Neural cell (in vitro differentiated cells): ENCODE data around the gene RASAL1. TPM values are rescaled to one million over a fixed set of nuclear protein-coding genes. Genes with fewer than 3 reads are reported as not detected.

ENCODE experiments used
- H2AFZ ChIP-seq: fragments of 200-600, 300-800 bp; sonication (generic), shearing (Covaris generic); 2 replicates; pipeline ENCODE4 v1.6.0; 2014; ENCODE audit warnings: low read depth, mild to moderate bottlenecking, antibody characterized with exemption, low read length, moderate library complexity
- H3F3A ChIP-seq: fragments of 200-600 bp; shearing (Covaris generic); 2 replicates; pipeline ENCODE4 v1.6.1; 2016; ENCODE audit warnings: mild to moderate bottlenecking, moderate library complexity, mixed read lengths, antibody characterized with exemption, low read length; ENCODE audit not compliant: insufficient read depth, poor library complexity, severe bottlenecking
- H3K27ac ChIP-seq: fragments of 200-600, 300-800 bp; sonication (generic), shearing (Covaris generic); 2 replicates; pipeline ENCODE4 v1.5.1; 2014; ENCODE audit warnings: mild to moderate bottlenecking, low read length, moderate library complexity
- H3K27me3 ChIP-seq: fragments of 300-800, 200-600 bp; sonication (generic), shearing (Covaris generic); 2 replicates; pipeline ENCODE4 v1.6.0; 2014; ENCODE audit warnings: mild to moderate bottlenecking, low read depth, low read length, moderate library complexity; ENCODE audit not compliant: insufficient read depth
- H3K36me3 ChIP-seq: fragments of 300-800, 200-600 bp; sonication (generic), shearing (Covaris generic); 2 replicates; pipeline ENCODE4 v1.5.1; 2014; ENCODE audit warnings: mild to moderate bottlenecking, antibody characterized with exemption, low read length, moderate library complexity; ENCODE audit not compliant: insufficient read depth
- H3K4me2 ChIP-seq: fragments of 300-800, 200-600 bp; sonication (generic), shearing (Covaris generic); 2 replicates; pipeline ENCODE4 v1.6.0; 2014; ENCODE audit warnings: mild to moderate bottlenecking, low read length
- H3K4me3 ChIP-seq: fragments of 300-800, 200-600 bp; sonication (generic), shearing (Covaris generic); 2 replicates; pipeline ENCODE4 v1.5.1; 2014; ENCODE audit warnings: mild to moderate bottlenecking, low read length, moderate library complexity
- H3K79me2 ChIP-seq: fragments of 200-600 bp; shearing (Covaris generic); replicated peaks from 2 replicates; pipeline ENCODE4 v1.6.0; 2014; ENCODE audit warnings: mild to moderate bottlenecking, low read length, moderate library complexity; ENCODE audit not compliant: insufficient read depth
- H3K9ac ChIP-seq: fragments of 300-800, 200-600 bp; sonication (generic), shearing (Covaris generic); 2 replicates; pipeline ENCODE4 v1.6.1; 2016; ENCODE audit warnings: mild to moderate bottlenecking, low read length, mixed read lengths
- H3K9me2 ChIP-seq: fragments of 200-600 bp; shearing (Covaris generic); 2 replicates; pipeline ENCODE4 v1.6.1; 2016; ENCODE audit warnings: mild to moderate bottlenecking, low read length, mixed read lengths; ENCODE audit not compliant: insufficient read depth
- H3K9me3 ChIP-seq: fragments of 200-600, 300-800 bp; sonication (generic), shearing (Covaris generic); 2 replicates; pipeline ENCODE4 v1.6.1; 2016; ENCODE audit warnings: mild to moderate bottlenecking, mixed run types, low read length, moderate library complexity, mixed read lengths
- H4K20me1 ChIP-seq: fragments of 200-600 bp; shearing (Covaris generic); 2 replicates; pipeline ENCODE4 v1.6.1; 2016; ENCODE audit warnings: mild to moderate bottlenecking, mixed run types; ENCODE audit not compliant: insufficient read depth
- CTCF ChIP-seq: fragments of 450-650 bp; IDR thresholded peaks from 2 replicates; pipeline ENCODE4 v1.5.1; 2014; ENCODE audit warnings: antibody characterized with exemption, mild to moderate bottlenecking, moderate library complexity; ENCODE audit not compliant: poor library complexity, severe bottlenecking
- EP300 ChIP-seq: fragments of 450-650 bp; conservative IDR thresholded peaks from 2 replicates; pipeline ENCODE4 v1.6.1; 2014; ENCODE audit warnings: antibody characterized with exemption, mild to moderate bottlenecking, moderate library complexity; ENCODE audit not compliant: poor library complexity, severe bottlenecking
- EZH2 ChIP-seq: fragments of 200-600, 300-800 bp; shearing (Covaris generic), sonication (generic); IDR thresholded peaks from 2 replicates; pipeline ENCODE4 v1.6.1; 2014; ENCODE audit warnings: antibody characterized with exemption, low read length, borderline replicate concordance, mild to moderate bottlenecking; ENCODE audit not compliant: insufficient read depth, poor library complexity, severe bottlenecking
- MXI1 ChIP-seq: fragments of 450-650 bp; conservative IDR thresholded peaks from 2 replicates; pipeline ENCODE4 v1.6.1; 2014; ENCODE audit warnings: antibody characterized with exemption, mild to moderate bottlenecking; ENCODE audit not compliant: poor library complexity, severe bottlenecking
- POLR2AphosphoS5 ChIP-seq: IDR thresholded peaks from 2 replicates; pipeline ENCODE4 v1.6.1; 2012
- RAD21 ChIP-seq: fragments of 450-650 bp; conservative IDR thresholded peaks from 2 replicates; pipeline ENCODE4 v1.6.1; 2014; ENCODE audit warnings: antibody characterized with exemption, mild to moderate bottlenecking, moderate library complexity
- REST ChIP-seq: IDR thresholded peaks from 2 replicates; pipeline ENCODE4 v1.6.1; 2012; ENCODE audit warnings: borderline replicate concordance
- SMC3 ChIP-seq: fragments of 450-650 bp; conservative IDR thresholded peaks from 2 replicates; pipeline ENCODE4 v1.6.1; 2014; ENCODE audit warnings: antibody characterized with exemption, mild to moderate bottlenecking, moderate library complexity; ENCODE audit not compliant: poor library complexity
- TAF1 ChIP-seq: IDR thresholded peaks from 2 replicates; pipeline ENCODE4 v1.6.1; 2012; ENCODE audit warnings: low read depth
- polyA plus RNA-seq: library from polyadenylated mRNA; depleted of rRNA; stranded (reverse); fragments of >200 nt; gene quantifications from 2 replicates; pipeline ENCODE4 v1.2.3, GENCODE V29; 2014

RASAL1 gene
- polyA plus RNA-seq, 1 donor from 2014 or later, result 0.15 TPM

GRCh38 chr12:113158439-113159203, 23.1 kb upstream of the RASAL1 start:
- Histone ChIP-seq H4K20me1 (no peaks in the 10 kb centered on the region), H3F3A (no peaks in the 10 kb centered on the region), H3K27me3 (peaks cover 24% of the 10 kb centered on the region), H3K79me2 (no peaks in the 10 kb centered on the region), H2AFZ (no peak overlapping the region), H3K36me3 (no peaks in the 10 kb centered on the region), H3K4me2 (no peak overlapping the region), H3K9ac (no peak overlapping the region), H3K27ac (no peak overlapping the region), H3K9me3 (no peaks in the 10 kb centered on the region), H3K9me2 (no peaks in the 10 kb centered on the region), H3K4me3 (no peak overlapping the region)
- TF ChIP-seq SMC3 (no peak), TAF1 (no peak), REST (no peak), CTCF (no peak), EZH2 (no peak), RAD21 (no peak), EP300 (no peak), MXI1 (no peak), POLR2AphosphoS5 (no peak)

DNA sequence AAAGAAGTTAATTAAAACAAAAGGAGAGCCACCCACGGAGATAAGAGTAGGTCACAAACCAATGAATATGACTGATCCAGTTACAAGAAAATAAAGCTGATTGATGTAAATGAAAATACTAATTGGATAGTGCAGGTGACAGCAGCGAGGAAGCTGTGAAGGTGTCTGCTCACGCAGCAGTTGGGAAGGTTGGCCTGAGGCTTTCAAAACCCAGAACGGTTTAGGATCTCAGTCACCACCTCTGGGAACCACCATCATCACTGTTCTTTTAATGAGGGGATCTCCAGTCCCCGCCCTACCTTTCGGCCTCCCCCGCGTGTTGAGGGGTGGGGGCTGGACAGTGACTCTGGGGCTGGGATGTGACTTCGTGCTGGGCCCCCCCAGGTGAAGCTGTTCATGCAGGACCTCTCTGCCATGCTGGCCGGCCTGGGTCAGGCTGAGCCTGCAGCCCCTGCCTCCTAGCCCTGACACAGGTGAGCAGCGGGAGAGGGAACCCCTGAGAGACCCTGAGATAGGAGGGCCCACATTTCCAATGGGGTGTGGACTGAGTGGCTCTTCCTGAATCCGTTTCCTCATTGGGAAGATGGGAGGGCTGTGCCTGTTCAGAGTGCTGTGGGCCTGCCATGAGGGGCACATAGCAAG, 21.8 kb upstream of the RASAL1 start:
- Histone ChIP-seq H3K9ac (no peak overlapping the region), H3K27ac (no peak overlapping the region), H4K20me1 (no peaks in the 10 kb centered on the region), H3K4me2 (no peak overlapping the region), H3K36me3 (no peaks in the 10 kb centered on the region), H3K27me3 (peaks cover 37% of the 10 kb centered on the region), H2AFZ (no peak overlapping the region), H3K9me2 (no peaks in the 10 kb centered on the region), H3K79me2 (no peaks in the 10 kb centered on the region), H3K4me3 (no peak overlapping the region), H3F3A (no peaks in the 10 kb centered on the region), H3K9me3 (no peaks in the 10 kb centered on the region)
- TF ChIP-seq SMC3 (no peak), CTCF (no peak)
